ENCODE data around the gene PCDHGB3. TPM values are rescaled to one million over a fixed set of nuclear protein-coding genes. Genes with fewer than 3 reads are reported as not detected.
A peak's percentile ranks its signal among the peaks of the same experiment; 100 is the strongest.
"Not testable (repeated sequence)": the region's sequence is repeated elsewhere in the genome, so short reads cannot be mapped to it uniquely, and the experiment has no call there.

The PCDHGB3 gene
- total RNA-seq, 1 experiment from 2014 or later, result 3.4 TPM

DNA sequence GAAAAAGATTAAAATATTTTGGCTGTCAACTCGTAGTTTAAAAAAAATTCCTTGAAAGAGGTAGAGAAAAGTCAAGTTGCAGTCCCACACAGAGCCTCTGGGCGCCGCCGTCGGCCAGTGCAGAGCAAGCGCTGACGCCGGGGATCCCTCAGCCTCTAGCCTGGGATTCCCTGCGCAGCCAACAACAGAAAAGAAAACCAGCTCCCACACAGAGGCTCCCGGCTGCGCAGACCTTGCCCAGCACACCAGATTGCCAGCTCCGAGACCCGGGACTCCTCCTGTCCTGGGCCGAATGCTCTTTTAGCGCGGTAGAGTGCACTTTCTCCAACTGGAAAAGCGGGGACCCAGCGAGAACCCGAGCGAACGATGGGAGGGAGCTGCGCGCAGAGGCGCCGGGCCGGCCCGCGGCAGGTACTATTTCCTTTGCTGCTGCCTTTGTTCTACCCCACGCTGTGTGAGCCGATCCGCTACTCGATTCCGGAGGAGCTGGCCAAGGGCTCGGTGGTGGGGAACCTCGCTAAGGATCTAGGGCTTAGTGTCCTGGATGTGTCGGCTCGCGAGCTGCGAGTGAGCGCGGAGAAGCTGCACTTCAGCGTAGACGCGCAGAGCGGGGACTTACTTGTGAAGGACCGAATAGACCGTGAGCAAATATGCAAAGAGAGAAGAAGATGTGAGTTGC is 47.6 kb downstream of the PCDHGB3 start, which contains the start of gene PCDHGB7:
Gene PCDHGB7 (plus strand): TSS at position 184 of the 679 bp plus-strand sequence. CDS start 183 bp downstream, at position 367.
- H3K4me1 ChIP-seq (ENCODE audit: insufficient read depth, low read length, poor library complexity, severe bottlenecking); H3K27me3 ChIP-seq (replicated peaks; ENCODE audit: insufficient read depth, low read depth, low read length, poor library complexity); POLR2A ChIA-PET (ENCODE audit: low non-redundant PET); BruUV-seq (replicated peaks); H3K27ac ChIP-seq (ENCODE audit: low read depth, low read length, poor library complexity, severe bottlenecking); intact Hi-C loops (cut with micrococcal nuclease; ENCODE audit: unreplicated experiment); H3K4me3 ChIP-seq (ENCODE audit: low read depth, low read length, poor library complexity, severe bottlenecking): not testable (repeated sequence)
- Histone ChIP-seq H3K9me3 (ENCODE audit: low read depth, low read length, poor library complexity, severe bottlenecking) (peaks cover 87% of the 10 kb centered on the region), H3K36me3 (ENCODE audit: insufficient read depth, low read length, poor library complexity, severe bottlenecking) (peaks cover 12% of the 10 kb centered on the region)
- TF ChIP-seq CTCF (conservative IDR thresholded peaks at IDR 0.05; ENCODE audit: low read depth, low read length), result 0 out of 2 replicates have a peak, but pooled peaks have one; percentile 37
- peak; percentile 24 for DNase-seq (ENCODE audit: low spot score)
- CTCF ChIA-PET, result interaction anchor here (1.1 kb wide), 1 partner anchor 143 kb away, joined by 8 read pairs; no protein-coding TSS in a partner anchor

DNA sequence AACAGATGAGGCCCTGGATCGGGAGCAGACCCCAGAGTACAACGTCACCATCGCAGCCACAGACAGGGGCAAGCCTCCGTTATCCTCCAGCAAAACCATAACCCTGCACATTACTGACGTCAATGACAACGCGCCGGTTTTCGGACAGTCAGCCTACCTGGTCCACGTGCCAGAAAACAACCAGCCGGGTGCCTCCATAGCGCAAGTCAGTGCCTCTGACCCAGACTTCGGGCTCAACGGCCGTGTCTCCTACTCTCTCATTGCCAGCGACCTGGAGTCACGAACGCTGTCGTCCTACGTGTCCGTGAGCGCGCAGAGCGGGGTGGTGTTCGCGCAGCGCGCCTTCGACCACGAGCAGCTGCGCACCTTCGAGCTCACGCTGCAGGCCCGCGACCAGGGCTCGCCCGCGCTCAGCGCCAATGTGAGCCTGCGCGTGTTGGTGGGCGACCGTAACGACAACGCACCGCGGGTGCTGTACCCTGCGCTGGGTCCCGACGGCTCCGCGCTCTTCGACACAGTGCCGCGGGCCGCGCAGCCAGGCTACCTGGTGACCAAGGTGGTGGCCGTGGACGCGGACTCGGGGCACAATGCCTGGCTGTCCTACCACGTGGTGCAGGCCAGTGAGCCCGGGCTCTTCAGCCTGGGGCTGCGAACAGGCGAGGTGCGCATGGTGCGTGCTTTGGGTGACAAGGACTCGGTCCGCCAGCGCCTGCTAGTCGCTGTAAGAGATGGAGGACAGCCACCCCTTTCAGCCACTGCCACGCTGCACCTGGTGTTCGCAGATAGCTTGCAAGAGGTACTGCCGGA is 49.2 kb downstream of the PCDHGB3 start:
- CTCF ChIA-PET, result interaction anchor here (3.1 kb wide), 1 partner anchor 145 kb away, joined by 15 read pairs; no protein-coding TSS in a partner anchor
- Histone ChIP-seq H3K9me3 (ENCODE audit: low read depth, low read length, poor library complexity, severe bottlenecking) (peaks cover 87% of the 10 kb centered on the region), H3K4me3 (ENCODE audit: low read depth, low read length, poor library complexity, severe bottlenecking) (no peak overlapping the region), H3K36me3 (ENCODE audit: insufficient read depth, low read length, poor library complexity, severe bottlenecking) (no peaks in the 10 kb centered on the region), H3K27me3 (replicated peaks; ENCODE audit: insufficient read depth, low read depth, low read length, poor library complexity) (no peaks in the 10 kb centered on the region), H3K27ac (ENCODE audit: low read depth, low read length, poor library complexity, severe bottlenecking) (no peak overlapping the region), H3K4me1 (ENCODE audit: insufficient read depth, low read length, poor library complexity, severe bottlenecking) (no peaks in the 10 kb centered on the region)
- DNase-seq (ENCODE audit: low spot score), result no peak
- intact Hi-C loops (cut with micrococcal nuclease; ENCODE audit: unreplicated experiment), result no loop called here
- TF ChIP-seq EZH2 (IDR thresholded peaks at IDR 0.05; ENCODE audit: borderline replicate concordance, low read depth, low read length, poor library complexity, severe bottlenecking) (no peak), CTCF (conservative IDR thresholded peaks at IDR 0.05; ENCODE audit: low read depth, low read length) (no peak)
- no TSS peak for BruUV-seq (replicated peaks)
- POLR2A ChIA-PET (ENCODE audit: low non-redundant PET), result no interaction called here

DNA sequence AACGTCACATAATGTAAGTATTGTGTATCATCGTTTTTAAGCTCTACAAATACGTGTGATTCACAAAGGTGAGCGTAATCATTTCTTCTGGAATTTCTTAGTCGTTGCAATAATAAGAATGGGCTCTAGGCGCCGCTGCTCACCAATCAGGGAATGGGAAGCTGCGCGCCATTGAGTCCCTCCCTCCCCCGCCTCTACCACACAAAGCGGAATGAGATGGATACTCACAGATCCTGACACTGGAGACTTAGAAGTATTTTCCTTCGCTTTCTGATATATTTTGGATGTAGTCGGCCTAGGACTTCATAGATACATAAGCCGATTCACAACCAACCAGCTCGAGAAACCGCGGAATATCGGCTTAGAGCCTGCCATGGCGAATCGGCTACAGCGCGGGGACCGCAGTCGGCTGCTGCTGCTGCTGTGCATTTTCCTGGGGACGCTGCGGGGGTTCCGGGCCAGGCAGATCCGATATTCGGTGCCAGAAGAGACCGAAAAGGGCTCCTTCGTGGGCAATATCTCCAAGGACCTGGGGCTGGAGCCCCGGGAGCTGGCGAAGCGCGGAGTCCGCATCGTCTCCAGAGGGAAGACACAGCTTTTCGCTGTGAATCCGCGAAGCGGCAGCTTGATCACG is 50.9 kb downstream of the PCDHGB3 start, which contains the start of gene PCDHGA11:
Gene PCDHGA11 (plus strand): TSS at position 197 of the 634 bp plus-strand sequence. CDS start 177 bp downstream, at position 374.
- Histone ChIP-seq H3K27me3 (replicated peaks; ENCODE audit: insufficient read depth, low read depth, low read length, poor library complexity) (no peaks in the 10 kb centered on the region), H3K9me3 (ENCODE audit: low read depth, low read length, poor library complexity, severe bottlenecking) (peaks cover 95% of the 10 kb centered on the region), H3K4me1 (ENCODE audit: insufficient read depth, low read length, poor library complexity, severe bottlenecking) (no peaks in the 10 kb centered on the region), H3K27ac (ENCODE audit: low read depth, low read length, poor library complexity, severe bottlenecking) (peak within 1 kb of the TSS; percentile 77), H3K4me3 (ENCODE audit: low read depth, low read length, poor library complexity, severe bottlenecking) (peak within 1 kb of the TSS; percentile 53), H3K36me3 (ENCODE audit: insufficient read depth, low read length, poor library complexity, severe bottlenecking) (peaks cover 10% of the 10 kb centered on the region)
- peak; percentile 85 for DNase-seq (ENCODE audit: low spot score)
- intact Hi-C loops (cut with micrococcal nuclease; ENCODE audit: unreplicated experiment), result loop anchor here (1.0 kb wide), 2 partner anchors 103 to 136 kb away; no protein-coding TSS in a partner anchor
- BruUV-seq (replicated peaks), result TSS peak; percentile 67
- POLR2A ChIA-PET (ENCODE audit: low non-redundant PET), result no interaction called here
- CTCF ChIA-PET, result interaction anchor here (0.6 to 3.1 kb wide), 10 partner anchors 9 to 146 kb away, joined by 3 to 15 read pairs (median 5); partner anchors contain the start of genes PCDHGA12 and PCDHGB3
- TF ChIP-seq CTCF (conservative IDR thresholded peaks at IDR 0.05; ENCODE audit: low read depth, low read length) (peak; percentile 69), EZH2 (IDR thresholded peaks at IDR 0.05; ENCODE audit: borderline replicate concordance, low read depth, low read length, poor library complexity, severe bottlenecking) (no peak)
